NCI-H1417 (cell line): ENCODE data around the gene ASAP2.

Source experiments
- DNase-seq, 3 experiments: peaks; one replicate each; lab custom pipeline; 2025; lab: John Stamatoyannopoulos, UW

Gene ASAP2

DNA sequence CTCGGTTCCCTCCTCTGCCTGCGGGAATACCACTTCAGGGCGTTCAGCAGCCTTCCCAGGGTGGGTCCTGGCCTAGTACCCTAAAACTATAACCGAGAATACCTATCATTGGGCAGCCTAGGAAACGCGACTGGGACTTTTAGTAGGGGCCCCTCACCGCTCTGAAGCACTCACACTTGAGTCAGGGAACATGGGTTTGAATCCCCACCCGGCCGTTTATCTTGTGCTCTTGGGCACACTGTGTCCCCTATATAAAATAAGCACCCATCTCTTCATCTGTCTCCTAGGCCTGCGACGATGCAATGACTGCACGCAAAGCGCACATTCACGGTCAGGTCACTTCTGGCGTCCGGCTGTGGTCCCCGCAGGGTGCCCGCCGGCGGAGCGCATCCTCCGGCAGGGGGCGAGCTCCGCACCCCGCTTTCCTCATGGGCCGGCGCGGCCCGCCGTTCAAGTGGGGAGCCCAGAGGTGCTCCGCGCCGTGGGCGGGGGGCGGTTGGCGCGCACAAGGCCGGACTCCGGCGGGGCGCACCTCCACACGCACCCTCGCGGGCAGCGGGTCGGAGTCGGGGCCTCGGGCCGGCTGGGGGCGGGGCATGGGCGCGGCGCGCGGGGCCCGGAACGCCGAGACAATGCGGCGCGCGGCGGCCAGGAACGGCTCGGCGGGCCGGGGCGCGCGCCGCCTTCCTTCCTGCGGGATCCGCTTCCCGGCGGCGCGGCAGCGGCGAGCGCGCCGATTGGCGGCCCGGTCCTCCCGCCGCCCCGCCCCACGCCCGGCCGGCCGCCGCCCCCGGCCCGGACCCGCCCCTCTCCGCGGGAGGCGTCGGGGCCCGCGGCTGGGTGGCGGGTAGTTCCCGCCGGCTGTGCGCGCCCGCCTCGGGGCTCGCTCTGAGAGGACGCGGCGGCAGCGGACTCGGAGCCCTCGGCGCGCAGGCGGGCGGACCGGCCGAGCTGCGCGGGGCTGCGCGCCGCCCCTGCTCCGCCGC, at the start of gene ASAP2:
Gene ASAP2 (plus strand): TSS at position 850 of the 986 bp plus-strand sequence. CDS start 293 bp downstream, outside the sequence.
- peak; percentile 89 to 92 (median 92) for DNase-seq

DNA sequence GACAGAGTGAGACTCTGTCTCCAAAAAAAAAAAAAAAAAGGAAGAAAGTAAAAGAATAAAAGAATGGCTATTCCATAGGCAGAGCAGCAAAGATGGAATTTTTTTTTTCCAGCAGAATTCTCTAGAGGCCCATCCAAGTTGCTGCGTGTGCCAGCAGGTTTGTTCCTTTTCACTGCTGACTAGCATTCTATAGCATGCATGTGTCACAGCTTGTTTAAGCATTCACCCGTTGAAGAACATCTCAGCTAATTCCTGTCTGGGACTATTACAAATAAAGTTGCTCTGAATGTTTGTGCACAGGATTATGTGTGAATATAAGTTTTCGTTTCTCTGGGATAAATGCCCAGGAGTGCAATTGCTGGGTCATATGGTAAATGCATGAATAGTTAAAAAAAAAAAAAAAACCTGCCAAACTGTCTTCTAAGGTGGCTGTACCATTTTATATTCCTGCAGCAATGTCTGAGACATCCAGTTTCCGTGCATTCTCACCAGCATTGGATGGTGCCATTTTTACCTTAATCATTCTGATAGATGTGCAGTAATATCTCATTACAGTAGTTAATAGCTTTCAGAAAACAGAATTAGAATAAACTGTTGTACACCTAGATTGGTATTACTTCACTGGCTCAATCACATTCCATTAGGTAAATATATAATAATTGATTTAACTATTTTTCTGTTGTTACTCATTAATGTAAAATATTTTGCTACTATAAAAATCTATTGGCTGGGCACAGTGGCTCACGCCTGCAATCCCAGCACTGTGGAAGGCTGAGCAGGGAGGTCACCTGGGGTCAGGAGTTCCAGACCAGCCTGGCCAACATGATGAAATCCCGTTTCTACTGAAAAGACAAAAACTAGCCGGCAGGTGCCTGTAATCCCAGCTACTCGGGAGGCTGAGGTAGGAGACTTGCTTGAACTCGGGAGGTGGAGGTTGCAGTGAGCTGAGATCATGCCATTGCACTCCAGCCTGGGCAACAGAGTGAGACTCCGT, 47.5 kb upstream of the ASAP2 start:
- no peak for DNase-seq

DNA sequence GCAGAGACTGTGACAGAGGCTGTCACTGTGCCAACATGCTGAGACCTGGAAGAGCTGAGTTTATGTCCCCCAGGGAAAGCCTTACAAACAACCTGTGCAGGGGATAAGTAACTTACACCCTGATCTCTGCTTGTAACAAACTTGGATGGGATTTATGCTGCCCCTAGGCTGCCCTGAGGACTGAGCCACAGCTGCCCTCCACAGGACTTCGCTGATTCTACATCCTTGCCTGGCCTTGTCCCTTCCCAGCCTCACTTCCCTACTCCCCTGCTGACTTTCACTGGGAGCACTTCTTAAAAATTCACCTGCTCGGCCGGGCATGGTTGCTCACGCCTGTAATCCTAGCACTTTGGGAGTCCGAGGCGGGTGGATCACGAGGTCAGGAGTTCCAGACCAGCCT, 45.9 kb upstream of the ASAP2 start:
- no peak for DNase-seq

DNA sequence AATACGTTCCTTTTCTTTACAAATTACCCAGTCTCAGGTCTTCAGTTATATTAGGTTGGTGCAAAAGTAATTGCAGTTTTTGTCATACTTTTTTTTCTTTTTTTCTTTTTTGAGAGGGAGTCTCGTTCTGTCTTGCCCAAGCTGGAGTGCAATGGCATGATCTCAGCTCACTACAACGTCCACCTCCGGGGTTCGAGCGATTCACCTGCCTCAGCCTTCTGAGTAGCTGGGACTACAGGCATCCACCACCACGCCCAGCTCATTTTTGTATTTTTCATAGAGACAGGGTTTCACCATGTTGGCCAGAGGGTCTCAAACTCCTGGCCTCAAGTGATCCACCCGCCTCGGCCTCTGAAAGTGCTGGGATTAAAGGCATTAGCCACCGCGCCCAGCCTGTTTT, 43.8 kb upstream of the ASAP2 start:
- DNase-seq: no peak

DNA sequence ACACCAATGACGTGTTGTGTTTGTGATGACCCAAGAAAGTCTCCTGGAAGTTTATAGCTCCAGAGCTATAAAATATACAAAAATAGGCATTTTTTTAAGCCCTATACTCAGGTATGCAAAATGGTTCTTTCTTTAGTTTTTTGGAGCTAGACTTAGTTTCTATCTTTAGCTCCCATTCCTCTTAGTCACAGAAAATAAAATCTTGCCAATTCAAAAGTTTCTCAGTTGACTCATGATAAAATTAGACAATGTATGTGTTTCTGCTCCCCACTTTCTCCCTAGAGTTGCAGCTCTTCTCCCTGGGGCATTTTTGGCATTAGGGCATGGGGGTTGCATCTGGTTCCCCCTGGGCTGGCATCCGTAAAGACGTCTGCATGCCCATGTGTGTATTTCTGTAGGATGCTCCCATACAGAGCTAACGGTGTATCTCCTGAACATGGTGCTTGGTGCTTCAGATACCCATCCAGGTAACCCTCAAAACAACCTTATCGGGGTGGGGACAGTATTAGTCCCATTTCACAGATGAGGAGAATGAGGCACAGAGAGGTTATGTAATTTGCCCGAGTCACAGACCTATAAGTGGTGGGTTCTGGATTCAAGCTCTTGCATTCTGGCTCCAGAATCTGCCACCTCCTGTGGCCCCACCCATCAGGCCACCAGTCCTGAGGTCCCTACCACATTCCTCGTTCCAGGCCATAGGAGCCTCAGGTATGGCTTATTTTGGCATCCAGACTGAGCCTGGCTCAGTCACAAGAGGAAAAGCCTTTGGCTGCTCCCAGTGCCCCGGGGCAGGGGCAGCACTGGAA, 43.1 kb upstream of the ASAP2 start:
- DNase-seq: no peak

DNA sequence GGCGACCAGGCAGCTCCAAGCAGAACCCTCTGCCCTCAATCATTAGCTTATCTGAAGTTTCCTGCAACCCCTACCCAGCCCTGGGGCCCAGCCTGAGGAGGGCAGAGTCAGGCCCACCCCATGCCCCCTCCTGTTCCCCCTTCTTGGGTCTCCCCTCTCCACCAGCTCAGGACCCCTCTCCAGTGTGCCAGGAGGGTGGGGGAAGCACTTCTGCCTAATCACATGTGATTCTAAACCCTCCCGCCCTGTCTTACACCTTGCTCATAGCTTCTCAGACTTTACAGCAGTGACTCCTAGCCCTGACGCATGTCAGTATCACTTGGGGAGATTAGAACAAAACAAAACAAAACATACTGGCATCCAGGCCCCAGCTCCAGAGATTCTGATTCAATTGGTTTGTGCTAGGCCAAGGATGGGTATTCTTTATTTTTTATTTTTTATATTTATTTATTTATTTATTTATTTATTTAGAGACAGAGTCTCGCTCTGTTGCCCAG, 42.5 kb upstream of the ASAP2 start:
- no peak for DNase-seq

DNA sequence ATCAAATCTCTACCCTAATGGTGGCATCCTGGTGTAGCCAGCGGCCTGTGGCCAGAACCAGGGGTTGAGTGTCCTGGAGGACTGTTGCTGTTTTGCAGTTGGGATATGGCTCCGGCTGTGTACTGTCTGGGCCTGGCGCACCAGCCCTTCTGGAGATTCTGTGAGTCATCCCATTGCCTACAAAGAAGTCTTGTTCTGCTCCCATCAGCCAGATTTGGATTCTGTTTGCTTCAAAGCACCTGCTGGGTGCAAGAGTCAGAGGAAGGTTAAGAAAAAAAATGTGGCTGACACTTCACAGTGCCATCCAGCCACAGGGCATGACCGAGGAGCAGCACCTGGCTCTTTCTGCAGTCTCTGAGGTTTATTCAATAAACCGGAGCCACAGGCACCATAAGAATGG, 41.0 kb upstream of the ASAP2 start:
- no peak for DNase-seq

DNA sequence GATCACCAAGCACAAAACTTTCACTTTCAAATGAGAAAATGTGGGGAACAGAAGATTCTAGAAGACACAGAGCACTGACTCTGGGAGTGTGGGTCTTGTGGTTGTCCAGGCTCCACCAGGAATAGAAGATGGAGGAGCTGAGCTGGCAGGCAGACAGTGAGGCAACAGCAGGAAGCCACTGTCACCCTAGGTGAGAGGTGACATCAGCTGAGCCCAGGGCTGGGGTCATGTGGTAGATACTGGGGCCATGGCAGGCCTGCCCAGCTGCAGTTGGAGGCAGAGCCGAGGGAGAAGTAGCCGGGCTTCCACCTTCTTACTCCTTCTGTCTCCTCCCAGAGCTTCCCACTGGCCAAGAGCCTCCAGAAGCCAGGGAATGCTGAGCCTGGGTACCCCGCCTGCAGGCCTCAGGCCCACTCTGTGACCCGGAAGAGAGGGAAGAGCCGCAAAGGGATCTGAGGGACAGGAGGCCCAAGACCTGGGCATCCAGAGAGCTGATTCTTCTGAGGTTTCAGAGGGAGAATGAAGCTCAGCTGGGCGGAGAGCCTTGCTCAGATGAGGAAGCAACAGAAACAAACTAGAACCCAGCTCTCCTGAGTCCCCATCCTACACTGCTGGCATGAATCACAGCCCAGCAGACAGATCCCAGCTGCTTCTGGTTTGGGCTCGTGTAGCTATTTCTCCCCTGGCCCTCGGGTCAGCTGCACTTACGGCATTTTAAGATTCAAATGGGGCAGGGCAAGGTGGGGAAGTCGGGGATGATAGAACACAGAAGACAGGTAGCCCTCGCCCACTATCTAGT, 39.8 kb upstream of the ASAP2 start:
- DNase-seq: no peak

DNA sequence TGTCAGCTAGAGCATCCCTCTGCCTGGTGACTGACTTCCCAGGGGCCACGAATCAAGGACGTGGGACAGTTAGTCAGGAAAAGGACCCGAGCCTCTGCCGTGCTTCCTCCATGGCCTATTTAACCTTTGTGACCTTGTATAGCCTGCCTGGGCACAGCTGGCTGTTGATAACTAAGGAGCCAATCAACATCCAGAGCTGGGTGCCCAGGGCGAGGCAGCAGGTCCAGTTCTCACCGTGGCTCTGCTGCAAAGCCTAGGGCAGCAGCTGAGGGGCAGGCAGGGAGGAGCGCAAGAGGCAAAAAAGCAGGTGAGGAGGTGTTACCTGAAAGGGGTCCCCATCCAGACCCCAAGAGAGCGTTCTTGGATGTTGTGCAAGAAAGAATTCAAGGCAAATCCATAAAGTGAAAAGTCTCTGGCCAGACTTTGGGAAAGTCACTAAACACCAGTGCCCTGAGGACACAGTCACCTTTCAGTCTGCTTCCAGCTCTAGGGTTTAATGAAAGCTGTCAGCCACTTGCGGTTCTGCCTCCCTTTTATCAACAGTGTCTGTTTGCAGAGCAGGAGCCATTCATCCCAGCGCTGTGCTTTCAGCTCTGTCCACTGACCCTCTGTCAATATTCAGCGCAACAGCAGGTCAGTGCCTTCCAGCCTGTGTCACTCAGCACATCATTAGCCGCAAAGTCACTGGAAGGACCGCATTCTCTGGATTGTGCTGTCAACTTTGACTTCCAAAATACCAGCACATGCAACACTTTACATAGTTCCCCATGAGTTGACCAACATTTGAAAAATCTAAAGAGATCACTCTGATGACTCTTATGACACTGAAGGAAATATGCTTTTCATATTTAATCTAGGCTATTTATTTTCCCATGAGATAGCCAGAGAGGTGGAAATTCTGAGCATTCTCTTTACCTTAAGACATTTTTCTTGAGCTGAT, 38.6 kb upstream of the ASAP2 start:
- peak in 2 of 3 experiments; percentile 43 to 75 for DNase-seq

DNA sequence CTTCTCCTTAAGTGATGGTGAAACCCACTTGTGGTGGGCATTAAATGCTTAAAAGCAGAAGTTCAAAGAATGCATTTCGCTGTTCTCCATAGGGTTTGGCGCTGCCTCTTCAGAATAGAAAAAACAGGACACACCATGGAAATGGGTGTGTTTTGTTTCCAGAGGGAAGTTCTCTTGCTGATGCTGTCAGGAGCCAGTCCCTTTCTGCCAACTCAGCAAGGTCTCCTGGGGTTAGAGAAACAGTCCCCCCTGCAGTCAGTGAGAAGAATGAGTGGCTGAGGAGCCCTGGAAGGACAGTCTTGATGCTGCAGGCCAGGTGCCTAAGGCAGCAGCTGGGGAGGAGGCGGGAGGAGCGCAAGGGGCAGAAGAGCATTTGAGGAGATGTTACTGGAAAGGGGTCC, 37.8 kb upstream of the ASAP2 start:
- DNase-seq: peak; percentile 9 to 51 (median 25)

DNA sequence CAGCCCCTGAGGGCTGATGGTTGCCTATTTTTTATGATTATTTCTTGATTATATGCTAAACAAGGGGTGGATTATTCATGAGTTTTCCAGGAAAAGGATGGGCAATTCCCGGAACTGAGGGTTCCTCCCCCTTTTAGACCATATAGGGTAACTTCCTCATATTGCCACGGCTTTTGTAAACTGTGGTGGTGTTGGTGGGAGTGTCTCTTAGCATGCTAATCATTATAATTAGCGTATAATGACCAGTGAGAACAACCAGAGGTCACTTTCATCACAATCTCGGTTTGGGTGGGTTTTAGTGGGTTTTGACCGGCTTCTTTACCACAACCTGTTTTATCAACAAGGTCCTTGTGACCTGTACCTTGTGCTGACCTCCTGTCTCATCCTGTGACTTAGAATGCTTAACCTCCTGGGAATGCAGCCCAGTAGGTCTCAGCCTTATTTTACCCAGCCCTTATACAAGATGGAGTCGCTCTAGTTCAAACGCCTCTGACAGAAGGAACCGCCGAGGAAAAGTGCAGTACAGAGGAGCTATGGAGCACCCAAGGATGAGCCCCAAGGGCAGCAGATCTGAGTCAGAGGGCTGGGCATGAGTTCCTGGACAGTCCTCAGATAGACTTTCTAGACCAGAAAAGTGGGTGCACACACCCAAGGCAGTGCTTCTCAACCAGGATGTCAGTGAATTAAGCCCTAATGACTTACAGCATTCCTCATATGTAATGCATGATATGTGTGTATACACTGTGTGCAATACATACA, 37.1 kb upstream of the ASAP2 start:
- DNase-seq: no peak

DNA sequence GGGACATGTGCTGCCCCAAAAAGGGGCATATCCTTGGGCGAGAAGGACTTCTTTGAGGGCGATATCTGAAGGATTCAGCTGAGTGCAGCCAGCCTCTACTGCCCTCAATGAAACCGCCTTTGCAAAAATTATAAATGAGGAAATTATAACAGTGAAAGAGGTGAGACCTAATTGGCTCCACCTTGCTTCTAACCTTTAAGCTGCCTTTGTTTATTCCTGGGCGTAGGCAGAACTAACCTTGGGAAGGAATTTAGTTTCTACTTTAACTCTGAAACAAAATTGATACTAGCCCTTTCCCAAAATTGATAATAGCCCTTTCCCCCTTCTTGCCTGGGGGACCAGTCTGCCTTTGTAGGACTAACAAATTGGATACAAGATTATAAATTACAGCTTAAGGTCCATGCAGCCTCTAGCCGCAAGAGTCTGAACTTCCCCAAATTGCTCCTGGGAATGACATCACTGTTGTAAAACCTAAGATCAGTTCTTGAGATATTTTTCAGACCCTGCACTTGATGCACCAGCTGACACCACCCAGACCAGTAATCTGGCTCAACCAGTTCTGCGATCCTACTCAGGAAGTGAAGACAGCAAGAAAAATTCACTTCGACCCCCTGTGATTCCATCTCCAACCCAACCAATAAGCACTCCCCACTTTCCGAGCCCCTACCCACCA, 36.0 kb upstream of the ASAP2 start:
- DNase-seq: peak in 1 of 3 experiments; percentile 42

DNA sequence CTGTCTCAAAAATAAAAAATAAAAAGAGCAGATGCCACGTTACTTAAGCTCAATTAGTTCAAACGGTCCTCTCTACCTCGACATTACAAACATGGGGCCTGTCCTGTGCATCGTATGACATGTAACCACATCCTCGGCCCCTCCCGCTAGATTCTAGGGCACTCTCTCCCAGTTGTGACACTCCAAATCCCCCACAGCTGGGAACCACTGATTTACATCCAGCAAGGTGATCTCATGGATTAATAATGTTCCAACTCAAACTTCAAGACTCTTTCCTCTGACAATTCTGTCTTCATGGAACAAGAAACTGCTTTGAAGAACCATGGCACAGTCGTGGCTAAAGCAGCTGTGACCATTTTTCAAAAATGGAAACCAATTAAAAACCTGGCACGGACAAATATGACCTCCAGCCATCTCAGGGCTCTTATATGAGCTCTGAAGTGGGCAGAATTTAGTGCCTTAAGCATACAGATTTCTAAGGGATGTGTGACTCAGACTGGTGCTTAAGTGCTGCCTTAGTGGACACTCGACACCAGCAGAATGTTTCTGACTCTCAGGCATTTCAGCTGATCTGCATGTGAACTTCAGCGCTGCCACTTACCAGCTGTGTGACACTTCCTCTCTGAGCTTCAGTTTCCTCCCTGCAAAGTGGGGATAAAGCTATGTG, 31.7 kb upstream of the ASAP2 start:
- peak; percentile 39 to 98 (median 83) for DNase-seq

DNA sequence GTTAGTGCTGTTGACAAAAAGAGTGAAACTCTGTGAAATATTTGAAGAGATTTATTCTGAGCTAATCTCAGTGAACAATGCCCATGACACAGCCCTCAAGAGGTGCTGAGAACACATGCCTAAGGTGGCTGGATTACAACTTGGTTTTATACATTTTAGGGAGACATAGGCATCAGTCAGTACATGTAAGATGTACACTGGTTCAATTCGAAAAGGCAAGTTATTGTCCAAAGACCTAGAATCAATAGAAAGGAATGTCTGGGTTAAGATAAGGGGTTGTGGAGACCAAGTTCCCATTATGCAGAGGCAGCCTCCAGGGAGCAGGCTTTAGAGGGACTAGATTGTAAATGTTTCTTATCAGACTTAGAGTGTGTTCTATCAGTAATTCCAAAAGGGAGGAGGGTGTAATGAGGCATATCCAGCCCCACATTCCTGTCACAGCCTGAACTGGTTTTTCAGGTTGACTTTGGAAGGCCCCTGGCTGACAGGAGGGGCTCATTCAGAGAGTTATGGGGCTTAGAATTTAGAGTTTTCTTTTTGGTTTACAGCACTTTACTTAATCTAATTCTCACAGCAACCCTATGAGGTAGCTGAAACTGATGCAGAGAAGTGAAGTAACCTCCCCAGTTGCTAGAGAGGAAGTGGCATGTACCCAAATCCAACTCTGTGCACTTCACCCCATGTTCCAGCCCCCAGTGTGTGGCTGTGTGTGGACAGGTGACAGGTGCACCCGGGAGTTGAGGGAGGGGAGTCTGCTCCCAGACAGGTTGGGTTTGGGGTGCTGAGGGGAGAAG, 28.3 kb upstream of the ASAP2 start:
- DNase-seq: peak in 2 of 3 experiments; percentile 39 to 67

DNA sequence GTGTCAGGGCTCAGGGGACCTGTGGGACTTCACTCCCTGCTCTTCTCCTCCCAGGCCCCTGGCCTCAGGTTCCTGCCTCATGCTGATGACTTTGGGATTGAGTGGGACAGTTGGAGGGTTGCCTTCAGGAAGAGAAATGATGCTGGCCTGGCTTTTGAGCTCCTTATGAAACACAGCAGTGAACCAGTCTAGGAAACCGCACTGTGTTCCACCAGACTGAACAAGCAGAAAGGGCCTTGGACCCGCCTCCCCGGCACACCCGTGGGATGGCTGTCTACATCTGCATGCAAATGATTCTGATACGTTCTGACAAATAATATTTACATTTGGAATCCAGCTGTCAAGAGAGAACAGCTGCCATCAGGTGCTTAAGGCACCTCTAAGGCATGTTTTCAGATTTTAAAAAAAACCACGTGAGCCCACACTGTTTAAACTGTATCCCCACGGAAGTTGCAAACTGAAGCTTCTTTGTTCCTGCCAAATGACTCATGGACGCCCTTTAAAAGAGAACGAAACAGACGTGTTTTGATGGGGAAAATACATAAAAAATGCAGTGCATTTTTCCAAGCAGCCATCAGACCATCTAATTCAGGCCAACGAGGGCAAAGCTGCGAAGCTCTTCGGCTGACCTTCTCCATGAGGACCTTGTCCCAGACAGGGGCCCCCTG, 27.6 kb upstream of the ASAP2 start:
- peak; percentile 87 to 96 (median 88) for DNase-seq

DNA sequence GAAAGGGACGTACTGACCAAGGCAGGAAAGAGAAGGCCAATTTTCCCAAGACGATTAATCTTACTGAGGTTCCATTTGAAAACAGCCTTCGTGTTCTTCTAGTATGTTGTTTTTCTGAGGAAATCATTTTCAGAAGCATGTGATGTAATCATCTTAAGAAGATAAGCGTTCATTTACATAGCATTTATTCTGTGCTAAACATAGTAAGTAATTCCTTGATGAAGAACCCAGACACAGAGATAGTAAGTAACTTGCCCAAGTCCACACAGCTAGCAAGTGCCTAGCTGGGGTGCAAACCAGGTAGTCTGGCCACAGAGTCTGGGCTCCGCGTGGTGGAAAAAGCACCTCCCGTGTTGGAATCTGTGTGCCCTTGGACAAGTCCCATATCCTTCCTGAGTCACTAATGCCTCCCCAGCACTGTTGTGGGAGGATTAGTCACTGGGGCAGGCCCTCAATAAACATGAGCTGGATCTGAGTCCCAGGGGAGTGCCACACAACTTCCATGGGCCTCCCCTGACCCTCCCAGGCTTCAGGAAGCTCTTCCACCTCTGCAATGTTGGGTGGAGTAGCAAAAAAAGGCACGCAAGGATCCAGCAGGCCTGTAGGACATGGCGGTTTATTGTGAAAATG, 26.9 kb upstream of the ASAP2 start:
- DNase-seq: no peak
